Heart left ventricle (tissue), 13 donors: ENCODE data around the gene ELOVL3.
"Not testable (repeated sequence)": the region's sequence is repeated elsewhere in the genome, so short reads cannot be mapped to it uniquely, and the experiment has no call there.

Experiments used
- POLR2A ChIP-seq, 2 donors: fragments of 450-650 bp; IDR thresholded peaks; one replicate each; pipeline ENCODE4 v1.6.1; 2017; ENCODE audit warnings: antibody characterized with exemption in 2 of 2, mild to moderate bottlenecking in 2 of 2, moderate library complexity in 2 of 2
- TF ChIP-seq, protein P1 (sequence below), 12 donors: fragments of 200-600 bp; sonication (generic) in 4 of 12; IDR thresholded peaks; one replicate each; pipeline versions ENCODE4 v1.5.0 to v1.8.0; 2018 to 2022; ENCODE audit warnings: antibody characterized with exemption in 12 of 12, mild to moderate bottlenecking in 5 of 12
- donor health status: ischemic (EF 13 %, LVEDD 7.1; RV severe dilation, severe dysfunction).
- donor health status: DM: no; HTN: yes; CAD: no.
- donor health status: DM: no; HTN: no; CAD: no.
- donor health status: ischemic (EF 25% LVEDD 6.9; RV normal size, moderate dysfunction).
- donor health status: ischemic (EF 25% LVEDD 5.7; RV mildly dilated, moderate dysfunction).
- donor health status: ischemic (EF 35%, LVEDD 5.7; RV mildly dilated, moderate dysfunction).
- donor health status: nonischemic (EF 11% LVEDD 7.7; RV severe dilation, severe dysfunction).
- donor health status: DM: yes; HTN: yes; CAD: no.
- donor health status: PGD.
- donor health status: ischemic (EF 29% LVEDD 5.4; RV normal size, mild dysfunction).
- donor health status: nonischemic (EF 23%, LVEDD 6.1; RV moderate dilation, normal function).

DNA sequence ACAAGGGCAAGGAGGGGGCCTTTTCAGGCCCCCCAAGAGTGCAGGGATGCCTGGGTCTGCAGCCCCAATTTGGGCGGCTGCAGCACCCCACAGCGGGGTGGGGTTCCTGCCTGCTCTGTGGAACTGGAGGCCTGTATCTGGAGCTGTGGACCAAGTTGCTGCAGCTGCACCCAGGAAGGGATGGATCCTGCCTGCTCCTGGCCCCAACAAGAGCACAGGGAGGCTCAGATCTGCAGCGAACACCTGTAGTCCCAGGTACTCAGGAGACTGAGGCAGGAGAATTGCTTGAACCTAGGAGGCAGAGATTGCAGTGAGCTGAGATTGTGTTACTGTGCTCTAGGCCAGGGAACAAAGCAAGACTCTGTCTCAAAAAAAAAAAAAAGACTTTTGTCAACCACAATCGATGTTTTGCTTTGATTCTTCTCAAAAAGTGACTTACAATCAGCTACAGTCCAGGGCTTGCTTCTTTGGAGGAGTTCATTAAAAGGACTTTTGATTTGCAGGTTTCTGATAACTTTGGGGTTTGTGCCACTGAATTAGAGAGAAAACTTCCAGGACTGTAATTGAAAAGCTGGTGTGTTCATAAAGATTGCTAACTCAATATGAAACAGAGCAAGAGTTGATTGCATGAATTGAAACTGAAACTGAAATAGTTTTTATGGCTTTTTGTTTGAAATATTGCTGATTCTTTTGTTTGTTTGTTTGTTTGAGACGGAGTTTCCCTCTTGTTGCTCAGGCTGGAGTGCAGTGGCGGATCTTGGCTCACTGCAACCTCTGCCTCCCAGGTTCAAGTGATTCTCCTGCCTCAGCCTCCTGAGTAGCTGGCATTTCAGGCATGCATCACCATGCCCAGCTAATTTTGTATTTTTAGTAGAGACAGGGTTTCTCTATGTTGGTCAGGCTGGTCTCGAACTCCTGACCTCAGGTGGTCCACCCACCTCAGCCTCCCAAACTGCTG, 36.9 kb upstream of the ELOVL3 start:
- TF ChIP-seq, protein P1, sequence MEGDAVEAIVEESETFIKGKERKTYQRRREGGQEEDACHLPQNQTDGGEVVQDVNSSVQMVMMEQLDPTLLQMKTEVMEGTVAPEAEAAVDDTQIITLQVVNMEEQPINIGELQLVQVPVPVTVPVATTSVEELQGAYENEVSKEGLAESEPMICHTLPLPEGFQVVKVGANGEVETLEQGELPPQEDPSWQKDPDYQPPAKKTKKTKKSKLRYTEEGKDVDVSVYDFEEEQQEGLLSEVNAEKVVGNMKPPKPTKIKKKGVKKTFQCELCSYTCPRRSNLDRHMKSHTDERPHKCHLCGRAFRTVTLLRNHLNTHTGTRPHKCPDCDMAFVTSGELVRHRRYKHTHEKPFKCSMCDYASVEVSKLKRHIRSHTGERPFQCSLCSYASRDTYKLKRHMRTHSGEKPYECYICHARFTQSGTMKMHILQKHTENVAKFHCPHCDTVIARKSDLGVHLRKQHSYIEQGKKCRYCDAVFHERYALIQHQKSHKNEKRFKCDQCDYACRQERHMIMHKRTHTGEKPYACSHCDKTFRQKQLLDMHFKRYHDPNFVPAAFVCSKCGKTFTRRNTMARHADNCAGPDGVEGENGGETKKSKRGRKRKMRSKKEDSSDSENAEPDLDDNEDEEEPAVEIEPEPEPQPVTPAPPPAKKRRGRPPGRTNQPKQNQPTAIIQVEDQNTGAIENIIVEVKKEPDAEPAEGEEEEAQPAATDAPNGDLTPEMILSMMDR (IDR thresholded peaks at IDR 0.05): not testable (repeated sequence)
- TF ChIP-seq POLR2A (IDR thresholded peaks at IDR 0.05): not testable (repeated sequence)
